Suprapubic skin (tissue), 4 donors: ENCODE results near the gene WDPCP. TPM values are rescaled to one million over a fixed set of nuclear protein-coding genes. Genes with fewer than 3 reads are reported as not detected.
"Not testable (repeated sequence)": the region's sequence is repeated elsewhere in the genome, so short reads cannot be mapped to it uniquely, and the experiment has no call there.

Experiments used
- DNase-seq, 2 donors: peaks; one replicate each; pipeline ENCODE4 v3.0.0-alpha.2; 2019; ENCODE audit warnings: low spot score in 2 of 2
- H3K27ac ChIP-seq: fragments of 200-600 bp; sonication (generic); one replicate; pipeline ENCODE4 v1.5.1; 2019
- H3K27me3 ChIP-seq: fragments of 200-600 bp; sonication (generic); one replicate; pipeline ENCODE4 v1.5.1; 2019
- H3K36me3 ChIP-seq: fragments of 200-600 bp; sonication (generic); one replicate; pipeline ENCODE4 v1.5.1; 2019
- H3K4me1 ChIP-seq: fragments of 200-600 bp; sonication (generic); one replicate; pipeline ENCODE4 v1.5.1; 2019
- H3K4me3 ChIP-seq: fragments of 200-600 bp; sonication (generic); one replicate; pipeline ENCODE4 v1.5.1; 2019; ENCODE audit warnings: mild to moderate bottlenecking
- H3K9me3 ChIP-seq: fragments of 200-600 bp; sonication (generic); one replicate; pipeline ENCODE4 v1.5.1; 2019
- CTCF ChIP-seq, 2 donors: fragments of 200-600 bp in 1 of 2; fragments of 450-650 bp in 1 of 2; sonication (generic) in 1 of 2; IDR thresholded peaks; one replicate each; pipeline ENCODE4 v1.5.1; 2016 to 2019; ENCODE audit warnings: antibody characterized with exemption in 2 of 2, mild to moderate bottlenecking in 1 of 2, moderate library complexity in 1 of 2
- EP300 ChIP-seq: sonication (generic); formaldehyde crosslinking; IDR thresholded peaks from one replicate; pipeline ENCODE4 v1.6.1; 2017; ENCODE audit warnings: antibody characterized with exemption
- POLR2A ChIP-seq, 2 donors: fragments of 450-650 bp; IDR thresholded peaks; one replicate each; pipeline ENCODE4 v1.6.1; 2017; ENCODE audit warnings: antibody characterized with exemption in 2 of 2, mild to moderate bottlenecking in 2 of 2, moderate library complexity in 2 of 2
- POLR2AphosphoS5 ChIP-seq, 3 donors: sonication (generic); formaldehyde crosslinking; IDR thresholded peaks; one replicate each; pipeline ENCODE4 v1.6.1; 2017; ENCODE audit warnings: antibody characterized with exemption in 3 of 3
- WGBS: methylation state at CpG from one replicate; pipeline ENCODE4 v1.1.5; 2018; 5-methylcytosine and 5-hydroxymethylcytosine counted together
- total RNA-seq, 4 donors: library from RNA; depleted of rRNA; stranded (reverse); fragments of >200 nt; gene quantifications; one replicate each; pipeline ENCODE4 v1.1.0, GENCODE V29; 2016

Gene WDPCP
- total RNA-seq, 4 donors from 2014 or later, result 6.7 to 18.7 (median 9.7) TPM

- 97% methylated on average over 1 of the region's 1 CpG for WGBS
- Histone ChIP-seq H3K9me3 (peaks cover 7% of the 10 kb centered on the region), H3K4me1 (no peaks in the 10 kb centered on the region), H3K36me3 (no peaks in the 10 kb centered on the region), H3K4me3 (no peak overlapping the region), H3K27me3 (no peaks in the 10 kb centered on the region), H3K27ac (no peak overlapping the region)
- no peak for DNase-seq
- TF ChIP-seq POLR2A (IDR thresholded peaks at IDR 0.05) (no peak), CTCF (IDR thresholded peaks at IDR 0.05) (no peak), EP300 (no peak)
These were observed 247.8 kb downstream of the WDPCP start for GRCh38 chr2:63340443-63340842.

GRCh38 chr2:63334910-63335309, 253.4 kb downstream of the WDPCP start:
- Histone ChIP-seq H3K27ac (no peak overlapping the region), H3K4me3 (no peak overlapping the region), H3K9me3 (no peaks in the 10 kb centered on the region), H3K4me1 (no peaks in the 10 kb centered on the region), H3K36me3 (no peaks in the 10 kb centered on the region), H3K27me3 (no peaks in the 10 kb centered on the region)
- DNase-seq, result no peak
- TF ChIP-seq CTCF (IDR thresholded peaks at IDR 0.05), result no peak
- no peak for TF ChIP-seq POLR2AphosphoS5 (IDR thresholded peaks at IDR 0.05)
- 96% methylated on average over 1 of the region's 1 CpG for WGBS

GRCh38 chr2:63326473-63326872, 261.8 kb downstream of the WDPCP start:
- no peak for TF ChIP-seq CTCF (IDR thresholded peaks at IDR 0.05)
- no peak for TF ChIP-seq EP300
- no peak overlapping the region for H3K27ac ChIP-seq
- no peaks in the 10 kb centered on the region for H3K27me3 ChIP-seq
- DNase-seq, result no peak
- no peak overlapping the region for H3K4me3 ChIP-seq
- WGBS, result 87% methylated on average over 1 of the region's 1 CpG
- peaks cover 5% of the 10 kb centered on the region for H3K9me3 ChIP-seq
- H3K36me3 ChIP-seq, result peaks cover 6% of the 10 kb centered on the region
- no peaks in the 10 kb centered on the region for H3K4me1 ChIP-seq

GRCh38 chr2:63323662-63324061, 264.6 kb downstream of the WDPCP start:
- not testable (repeated sequence) for H3K36me3 ChIP-seq, H3K27me3 ChIP-seq, DNase-seq, H3K27ac ChIP-seq, H3K4me1 ChIP-seq, H3K9me3 ChIP-seq, H3K4me3 ChIP-seq
- 90% methylated on average over 11 of the region's 11 CpGs for WGBS

GRCh38 chr2:63321973-63322372, 266.3 kb downstream of the WDPCP start:
- H3K4me1 ChIP-seq, H3K27ac ChIP-seq, H3K27me3 ChIP-seq, H3K4me3 ChIP-seq, DNase-seq, H3K9me3 ChIP-seq, H3K36me3 ChIP-seq: not testable (repeated sequence)
- WGBS, result 89% methylated on average over 2 of the region's 2 CpGs

GRCh38 chr2:63320669-63321068, 267.6 kb downstream of the WDPCP start:
- Histone ChIP-seq H3K9me3 (peaks cover 9% of the 10 kb centered on the region), H3K27me3 (no peaks in the 10 kb centered on the region), H3K27ac (no peak overlapping the region), H3K4me3 (no peak overlapping the region), H3K4me1 (no peaks in the 10 kb centered on the region), H3K36me3 (peaks cover 3% of the 10 kb centered on the region)
- no peak for DNase-seq
- TF ChIP-seq POLR2AphosphoS5 (IDR thresholded peaks at IDR 0.05) (no peak), POLR2A (IDR thresholded peaks at IDR 0.05) (no peak), EP300 (no peak), CTCF (IDR thresholded peaks at IDR 0.05) (no peak)
